ENCODE measurements around the gene MARCO. TPM values are rescaled to one million over a fixed set of nuclear protein-coding genes. Genes with fewer than 3 reads are reported as not detected.

Gene MARCO
- total and polyA plus RNA-seq, 2 donors (not counting 3 experiments of a cell fraction or from before 2014, with no cell fraction given) = not detected

DNA sequence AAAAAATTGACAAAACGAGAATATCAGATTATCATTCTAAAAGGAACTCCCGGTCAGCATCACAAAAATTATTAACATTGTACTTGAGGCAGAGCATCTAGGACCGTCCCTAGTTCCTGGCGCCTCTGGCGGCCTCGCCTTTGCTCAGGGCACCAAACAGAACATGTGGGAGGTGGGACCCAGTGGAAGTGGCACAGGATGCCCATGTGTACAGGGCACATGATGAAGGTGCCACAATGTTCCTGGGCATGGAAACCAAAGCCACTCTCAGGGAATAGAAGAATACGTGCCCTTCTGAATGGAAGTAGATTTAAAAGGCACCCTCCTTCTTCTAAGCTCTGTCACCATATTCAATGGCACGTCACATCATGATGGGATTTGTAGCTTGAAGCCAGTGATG, 30.1 kb upstream of the MARCO start:
- TF ChIP-seq MYC (IDR thresholded peaks at IDR 0.05; ENCODE audit: low read depth, low read length) (no peak), JUN (IDR thresholded peaks at IDR 0.05; ENCODE audit: borderline replicate concordance, insufficient read depth, insufficient read length, low read depth) (no peak), POLR2AphosphoS5 (IDR thresholded peaks at IDR 0.05; ENCODE audit: insufficient read depth, low read depth, low read length) (no peak), EZH2 (IDR thresholded peaks at IDR 0.05; ENCODE audit: borderline replicate concordance, low read depth, low read length, severe bottlenecking) (no peak), POLR2A (IDR thresholded peaks at IDR 0.05; ENCODE audit: low read depth, low read length) (no peak), GATA2 (IDR thresholded peaks at IDR 0.05; ENCODE audit: insufficient read depth, insufficient read length, low read depth, low read length) (no peak), FOS (IDR thresholded peaks at IDR 0.05; ENCODE audit: borderline replicate concordance, insufficient read depth, low read length) (no peak)
- TF ChIP-seq, protein P1, sequence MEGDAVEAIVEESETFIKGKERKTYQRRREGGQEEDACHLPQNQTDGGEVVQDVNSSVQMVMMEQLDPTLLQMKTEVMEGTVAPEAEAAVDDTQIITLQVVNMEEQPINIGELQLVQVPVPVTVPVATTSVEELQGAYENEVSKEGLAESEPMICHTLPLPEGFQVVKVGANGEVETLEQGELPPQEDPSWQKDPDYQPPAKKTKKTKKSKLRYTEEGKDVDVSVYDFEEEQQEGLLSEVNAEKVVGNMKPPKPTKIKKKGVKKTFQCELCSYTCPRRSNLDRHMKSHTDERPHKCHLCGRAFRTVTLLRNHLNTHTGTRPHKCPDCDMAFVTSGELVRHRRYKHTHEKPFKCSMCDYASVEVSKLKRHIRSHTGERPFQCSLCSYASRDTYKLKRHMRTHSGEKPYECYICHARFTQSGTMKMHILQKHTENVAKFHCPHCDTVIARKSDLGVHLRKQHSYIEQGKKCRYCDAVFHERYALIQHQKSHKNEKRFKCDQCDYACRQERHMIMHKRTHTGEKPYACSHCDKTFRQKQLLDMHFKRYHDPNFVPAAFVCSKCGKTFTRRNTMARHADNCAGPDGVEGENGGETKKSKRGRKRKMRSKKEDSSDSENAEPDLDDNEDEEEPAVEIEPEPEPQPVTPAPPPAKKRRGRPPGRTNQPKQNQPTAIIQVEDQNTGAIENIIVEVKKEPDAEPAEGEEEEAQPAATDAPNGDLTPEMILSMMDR (IDR thresholded peaks at IDR 0.05; ENCODE audit: extremely low read depth in 1 of 2, insufficient read depth in 1 of 2, low read depth in 1 of 2, low read length in 2 of 2) = no peak
- TF ChIP-seq, protein P2, sequence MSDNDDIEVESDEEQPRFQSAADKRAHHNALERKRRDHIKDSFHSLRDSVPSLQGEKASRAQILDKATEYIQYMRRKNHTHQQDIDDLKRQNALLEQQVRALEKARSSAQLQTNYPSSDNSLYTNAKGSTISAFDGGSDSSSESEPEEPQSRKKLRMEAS (IDR thresholded peaks at IDR 0.05; ENCODE audit: insufficient read depth, insufficient read length) = no peak
- intact Hi-C loops (cut with micrococcal nuclease) = no loop called here
- Histone ChIP-seq H3K4me2 (ENCODE audit: insufficient read depth, low read length) (no peak overlapping the region), H3K9ac (replicated peaks; ENCODE audit: extremely low read depth, insufficient read depth, low read length) (no peak overlapping the region), H2AFZ (ENCODE audit: low read depth, low read length) (no peak overlapping the region), H3K9me1 (replicated peaks; ENCODE audit: control insufficient read depth, extremely low read depth, insufficient read depth, low read length) (no peaks in the 10 kb centered on the region), H3K79me2 (ENCODE audit: control insufficient read depth, insufficient read depth, low read length) (no peaks in the 10 kb centered on the region), H3K27me3 (ENCODE audit: control insufficient read depth in 2 of 2, insufficient read depth in 2 of 2, low read length in 2 of 2) (no peaks in the 10 kb centered on the region), H3K9me3 (replicated peaks; ENCODE audit: control insufficient read depth, insufficient read depth, low read length) (no peaks in the 10 kb centered on the region), H4K20me1 (replicated peaks; ENCODE audit: control insufficient read depth, extremely low read depth, insufficient read depth, low read length) (no peaks in the 10 kb centered on the region), H3K4me1 (ENCODE audit: control insufficient read depth, extremely low read depth, insufficient read depth, low read length) (no peaks in the 10 kb centered on the region), H3K36me3 (ENCODE audit: control insufficient read depth in 2 of 2, extremely low read depth in 1 of 2, insufficient read depth in 2 of 2, low read length in 2 of 2) (no peaks in the 10 kb centered on the region), H3K4me3 (replicated peaks in 1 of 3; ENCODE audit: insufficient read depth in 1 of 3, low read depth in 1 of 3, low read length in 3 of 3) (no peak overlapping the region), H3K27ac (ENCODE audit: insufficient read depth, low read depth, low read length) (no peak overlapping the region)
- POLR2A ChIA-PET = no interaction called here
- no TSS peak for BruUV-seq (replicated peaks)
- DNase-seq (ENCODE audit: low read depth, low spot score) (no peak), FAIRE-seq (no peak)
- dilution Hi-C loops (cut with MboI; ENCODE audit: extremely low pct_ligation_motif_present, low sequenced_read_pairs) = no loop called here
- CTCF ChIA-PET = no interaction called here
